Measurements from ENCODE around the gene ACTA2. TPM values are rescaled to one million over a fixed set of nuclear protein-coding genes. Genes with fewer than 3 reads are reported as not detected.

ACTA2 gene
- total and polyA plus RNA-seq, 4 donors, result 13.2 to 182 (median 73.6) TPM

GRCh38 chr10:88913127-88913526 lies 39.4 kb downstream of the ACTA2 start (continued):
- TF ChIP-seq TAF1 (conservative IDR thresholded peaks at IDR 0.05), result no peak
- no peak for TF ChIP-seq JUND (IDR thresholded peaks at IDR 0.05)
- no peak for TF ChIP-seq RXRA (IDR thresholded peaks at IDR 0.05)
- TF ChIP-seq FOXA2 (IDR thresholded peaks at IDR 0.05), result no peak
- TF ChIP-seq FOXA1 (IDR thresholded peaks at IDR 0.05), result no peak
- no peak for TF ChIP-seq EGR1 (IDR thresholded peaks at IDR 0.05; ENCODE audit: low read depth in 2 of 2)

- H3K36me3 ChIP-seq (ENCODE audit: control insufficient read depth in 4 of 4, insufficient read depth in 3 of 4, low read depth in 1 of 4, low read length in 3 of 4), result no peaks in the 10 kb centered on the region
- 97% methylated on average over 3 of the region's 3 CpGs for WGBS
- no peak for TF ChIP-seq EGR1 (IDR thresholded peaks at IDR 0.05; ENCODE audit: low read depth in 2 of 2)
- no peak for TF ChIP-seq YY1 (IDR thresholded peaks at IDR 0.05)
- no peak for TF ChIP-seq JUND (IDR thresholded peaks at IDR 0.05)
- TF ChIP-seq FOXA1 (IDR thresholded peaks at IDR 0.05), result no peak
- TF ChIP-seq RAD21 (IDR thresholded peaks at IDR 0.05), result no peak
- TF ChIP-seq GABPA (IDR thresholded peaks at IDR 0.05 in 1 of 2, conservative IDR thresholded peaks at IDR 0.05 in 1 of 2), result no peak
- TF ChIP-seq, protein P1, sequence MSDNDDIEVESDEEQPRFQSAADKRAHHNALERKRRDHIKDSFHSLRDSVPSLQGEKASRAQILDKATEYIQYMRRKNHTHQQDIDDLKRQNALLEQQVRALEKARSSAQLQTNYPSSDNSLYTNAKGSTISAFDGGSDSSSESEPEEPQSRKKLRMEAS (IDR thresholded peaks at IDR 0.05), result no peak
- no peak for TF ChIP-seq HNF4G (IDR thresholded peaks at IDR 0.05)
- TF ChIP-seq RXRA (IDR thresholded peaks at IDR 0.05), result no peak
- TF ChIP-seq TAF1 (conservative IDR thresholded peaks at IDR 0.05), result no peak
- no peak for TF ChIP-seq FOXA2 (IDR thresholded peaks at IDR 0.05)
- no peak for TF ChIP-seq ATF3 (IDR thresholded peaks at IDR 0.05)
- TF ChIP-seq REST (IDR thresholded peaks at IDR 0.05), result no peak
- no peaks in the 10 kb centered on the region for H3K4me1 ChIP-seq (ENCODE audit: control insufficient read depth in 4 of 4, insufficient read depth in 4 of 4, low read length in 3 of 4)
- DNase-seq (ENCODE audit: low spot score), result no peak
- H3K4me3 ChIP-seq (ENCODE audit: low read depth in 1 of 3, low read length in 3 of 3), result no peak overlapping the region
- no peaks in the 10 kb centered on the region for H3K27me3 ChIP-seq (ENCODE audit: control insufficient read depth in 4 of 4, insufficient read depth in 4 of 4, low read length in 3 of 4)
- no peaks in the 10 kb centered on the region for H3K9me3 ChIP-seq (ENCODE audit: control insufficient read depth in 4 of 4, low read length in 3 of 4)
- no peak overlapping the region for H3K27ac ChIP-seq (ENCODE audit: low read depth in 1 of 2, low read length in 2 of 2)
- H3K9ac ChIP-seq (ENCODE audit: low read depth in 1 of 2, low read length in 2 of 2), result no peak overlapping the region
These were observed 40.7 kb downstream of the ACTA2 start for GRCh38 chr10:88911851-88912250.

- Histone ChIP-seq H3K9ac (ENCODE audit: low read depth in 1 of 2, low read length in 2 of 2) (no peak overlapping the region), H3K36me3 (ENCODE audit: control insufficient read depth in 4 of 4, insufficient read depth in 3 of 4, low read depth in 1 of 4, low read length in 3 of 4) (no peaks in the 10 kb centered on the region), H3K4me1 (ENCODE audit: control insufficient read depth in 4 of 4, insufficient read depth in 4 of 4, low read length in 3 of 4) (no peaks in the 10 kb centered on the region), H3K27me3 (ENCODE audit: control insufficient read depth in 4 of 4, insufficient read depth in 4 of 4, low read length in 3 of 4) (no peaks in the 10 kb centered on the region), H3K27ac (ENCODE audit: low read depth in 1 of 2, low read length in 2 of 2) (no peak overlapping the region), H3K9me3 (ENCODE audit: control insufficient read depth in 4 of 4, low read length in 3 of 4) (no peaks in the 10 kb centered on the region), H3K4me3 (ENCODE audit: low read depth in 1 of 3, low read length in 3 of 3) (no peak overlapping the region)
- no peak for DNase-seq (ENCODE audit: low spot score)
- TF ChIP-seq GABPA (IDR thresholded peaks at IDR 0.05 in 1 of 2, conservative IDR thresholded peaks at IDR 0.05 in 1 of 2), result no peak
- no peak for TF ChIP-seq SP1 (IDR thresholded peaks at IDR 0.05)
- TF ChIP-seq REST (IDR thresholded peaks at IDR 0.05), result no peak
- TF ChIP-seq JUND (IDR thresholded peaks at IDR 0.05), result no peak
- no peak for TF ChIP-seq TAF1 (conservative IDR thresholded peaks at IDR 0.05)
- TF ChIP-seq RXRA (IDR thresholded peaks at IDR 0.05), result no peak
- no peak for TF ChIP-seq YY1 (IDR thresholded peaks at IDR 0.05)
- no peak for TF ChIP-seq CTCF (IDR thresholded peaks at IDR 0.05; ENCODE audit: low read depth, low read length, missing input control)
- TF ChIP-seq HNF4A (conservative IDR thresholded peaks at IDR 0.05), result no peak
- TF ChIP-seq, protein P1 (IDR thresholded peaks at IDR 0.05), result no peak
- 94% methylated on average over 1 of the region's 1 CpG for WGBS
These were observed 41.5 kb downstream of the ACTA2 start for GRCh38 chr10:88911116-88911515.
